ENCODE data around the gene MKRN2.

MKRN2 gene

GRCh38 chr3:12556690-12557472 is at the start of gene MKRN2:
MKRN2 (plus strand) TSS chr3:12557087; CDS start chr3:12557151, 64 bp downstream.
- TF ChIP-seq GATA3 (IDR thresholded peaks at IDR 0.05; ENCODE audit: low read depth, low read length), result no peak
- TF ChIP-seq GATA2 (IDR thresholded peaks at IDR 0.05; ENCODE audit: low read depth, low read length), result peak; percentile 24; the same call in 1 of the 2 replicates

DNA sequence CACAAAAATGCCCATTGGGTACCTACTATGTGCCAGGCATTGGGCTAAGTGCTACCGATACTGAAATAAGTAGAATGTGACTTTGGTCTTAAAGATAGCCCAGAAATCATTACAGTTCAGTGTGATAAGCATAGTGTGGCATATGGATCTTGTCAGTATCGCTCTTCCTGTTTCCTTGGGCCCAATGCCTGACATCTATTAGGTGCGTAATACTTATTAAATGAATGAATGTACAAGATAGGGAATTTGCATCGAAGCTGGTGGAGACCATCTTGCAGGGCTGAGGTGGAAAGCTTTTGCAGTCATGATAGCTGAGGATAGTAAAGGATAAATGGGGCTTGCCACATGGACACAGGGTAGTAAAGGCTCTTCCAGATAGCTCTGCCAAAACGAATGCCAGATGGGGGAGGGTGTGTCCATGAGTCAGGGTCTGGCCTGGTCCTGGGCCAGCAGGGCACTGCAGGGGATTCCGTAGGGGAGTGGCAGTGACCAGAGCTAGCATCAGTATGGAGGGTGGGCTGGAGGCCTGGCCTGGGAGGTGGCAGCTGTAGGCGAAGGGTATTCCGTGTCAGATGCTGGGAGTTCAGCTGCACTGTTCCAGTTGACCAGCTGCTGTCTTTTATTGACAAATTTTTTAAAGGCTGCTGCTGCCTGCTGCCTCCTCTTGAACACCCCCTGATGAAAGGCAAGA is 49.2 kb upstream of the MKRN2 start:
- TF ChIP-seq GATA2 (IDR thresholded peaks at IDR 0.05; ENCODE audit: low read depth, low read length), result no peak

DNA sequence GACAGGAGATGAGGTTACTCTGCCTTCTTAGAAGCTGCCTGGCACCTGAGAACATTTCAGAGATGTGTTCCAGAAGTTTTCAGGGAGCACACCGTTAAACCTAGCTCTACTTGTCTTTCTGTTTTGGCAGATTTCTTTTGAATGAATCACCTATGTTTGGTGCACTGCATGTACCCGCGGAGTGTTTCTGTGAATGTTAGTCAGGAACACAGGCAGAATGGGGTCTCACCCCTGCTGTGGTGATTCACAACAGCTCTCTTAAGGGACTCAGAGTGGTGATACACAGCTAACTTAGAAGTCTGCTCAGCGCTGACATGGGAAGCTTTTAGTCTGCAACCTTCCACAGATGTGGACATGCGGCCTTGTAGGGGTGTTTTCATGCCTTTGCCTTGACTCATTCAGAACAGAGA is 48.6 kb upstream of the MKRN2 start:
- TF ChIP-seq GATA3 (IDR thresholded peaks at IDR 0.05; ENCODE audit: low read depth, low read length) (no peak), GATA2 (IDR thresholded peaks at IDR 0.05; ENCODE audit: low read depth, low read length) (no peak)

- no peak for TF ChIP-seq GATA2 (IDR thresholded peaks at IDR 0.05; ENCODE audit: low read depth, low read length)
- no peak for TF ChIP-seq GATA3 (IDR thresholded peaks at IDR 0.05; ENCODE audit: low read depth, low read length)
Measured at GRCh38 chr3:12509466-12509865, 47.4 kb upstream of the MKRN2 start.

DNA sequence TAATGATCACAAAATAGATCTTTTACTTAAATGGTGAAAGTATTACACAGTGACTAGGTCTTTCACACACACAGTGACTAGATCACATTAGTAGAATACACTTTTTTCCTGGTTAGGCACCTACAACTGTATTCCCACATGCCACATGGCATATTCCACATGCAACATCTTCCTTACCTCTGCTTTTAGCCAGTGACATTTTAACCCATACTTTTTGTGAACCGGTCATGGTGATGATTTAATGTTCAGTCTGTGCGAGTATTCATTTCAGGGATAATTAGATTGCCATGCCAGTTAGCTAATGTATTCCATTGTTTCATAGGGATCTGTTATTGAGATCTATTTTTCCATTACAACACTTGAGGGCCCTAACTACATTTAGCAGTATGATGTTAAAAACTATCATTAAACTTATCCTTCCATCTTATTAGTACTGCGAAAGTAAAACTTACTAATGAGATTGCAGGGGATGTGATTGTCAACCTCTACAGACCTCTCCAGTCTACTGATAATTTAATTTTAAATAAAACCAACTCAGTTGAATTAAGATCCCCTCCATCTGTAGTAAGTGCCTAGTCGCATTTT is 44.3 kb upstream of the MKRN2 start:
- peak; percentile 50; the same call in 1 of the 2 replicates for TF ChIP-seq GATA3 (IDR thresholded peaks at IDR 0.05; ENCODE audit: low read depth, low read length)
- TF ChIP-seq GATA2 (IDR thresholded peaks at IDR 0.05; ENCODE audit: low read depth, low read length), result no peak

GRCh38 chr3:12513694-12514446 is 43.0 kb upstream of the MKRN2 start:
- no peak for TF ChIP-seq GATA2 (IDR thresholded peaks at IDR 0.05; ENCODE audit: low read depth, low read length)
- no peak for TF ChIP-seq GATA3 (IDR thresholded peaks at IDR 0.05; ENCODE audit: low read depth, low read length)

GRCh38 chr3:12515631-12516030 is 41.3 kb upstream of the MKRN2 start:
- TF ChIP-seq GATA2 (IDR thresholded peaks at IDR 0.05; ENCODE audit: low read depth, low read length) (no peak), GATA3 (IDR thresholded peaks at IDR 0.05; ENCODE audit: low read depth, low read length) (no peak)

- TF ChIP-seq GATA3 (IDR thresholded peaks at IDR 0.05; ENCODE audit: low read depth, low read length), result no peak
- no peak for TF ChIP-seq GATA2 (IDR thresholded peaks at IDR 0.05; ENCODE audit: low read depth, low read length)
Measured at GRCh38 chr3:12516873-12517272, 40.0 kb upstream of the MKRN2 start.

DNA sequence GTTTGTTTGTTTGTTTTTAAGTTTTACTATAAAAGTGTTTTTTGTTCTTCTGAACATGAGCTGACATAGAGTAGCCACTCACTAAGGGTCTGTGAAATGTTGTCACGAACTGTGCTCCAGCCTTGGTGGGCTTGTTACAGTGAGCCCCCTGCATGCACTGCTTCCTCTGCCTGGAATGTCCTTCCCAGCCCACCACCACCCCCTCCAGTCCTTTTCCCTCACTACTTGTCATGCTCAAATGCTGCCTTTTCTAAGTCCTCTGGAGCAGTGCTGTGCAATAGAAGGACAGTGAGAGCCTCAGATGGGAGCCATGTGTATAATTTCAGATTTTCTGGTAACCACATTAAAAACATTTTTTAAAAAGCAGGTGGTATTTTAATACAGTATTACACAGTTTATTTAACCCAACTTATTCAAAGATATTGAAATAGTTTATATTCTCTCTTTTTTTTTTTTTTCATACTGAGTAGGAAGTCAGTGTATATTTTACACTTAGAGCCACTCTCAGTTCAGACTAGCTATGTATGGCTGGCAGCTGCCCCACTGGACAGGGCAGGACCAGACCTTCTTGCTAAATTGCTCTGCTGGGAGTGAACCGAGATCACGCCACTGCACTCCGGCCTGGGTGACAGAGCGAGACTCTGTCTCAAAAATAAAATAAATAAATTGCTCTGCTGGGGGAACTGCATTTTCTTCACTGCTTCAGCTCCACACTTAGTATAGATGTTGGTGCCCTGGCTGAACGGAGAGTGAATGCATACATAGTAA is 38.4 kb upstream of the MKRN2 start:
- TF ChIP-seq GATA3 (IDR thresholded peaks at IDR 0.05; ENCODE audit: low read depth, low read length) (no peak), GATA2 (IDR thresholded peaks at IDR 0.05; ENCODE audit: low read depth, low read length) (no peak)

GRCh38 chr3:12521010-12521409 is 35.9 kb upstream of the MKRN2 start:
- TF ChIP-seq GATA3 (IDR thresholded peaks at IDR 0.05; ENCODE audit: low read depth, low read length) (no peak), GATA2 (IDR thresholded peaks at IDR 0.05; ENCODE audit: low read depth, low read length) (no peak)

GRCh38 chr3:12522721-12523120 is 34.2 kb upstream of the MKRN2 start:
- TF ChIP-seq GATA3 (IDR thresholded peaks at IDR 0.05; ENCODE audit: low read depth, low read length), result no peak
- no peak for TF ChIP-seq GATA2 (IDR thresholded peaks at IDR 0.05; ENCODE audit: low read depth, low read length)

DNA sequence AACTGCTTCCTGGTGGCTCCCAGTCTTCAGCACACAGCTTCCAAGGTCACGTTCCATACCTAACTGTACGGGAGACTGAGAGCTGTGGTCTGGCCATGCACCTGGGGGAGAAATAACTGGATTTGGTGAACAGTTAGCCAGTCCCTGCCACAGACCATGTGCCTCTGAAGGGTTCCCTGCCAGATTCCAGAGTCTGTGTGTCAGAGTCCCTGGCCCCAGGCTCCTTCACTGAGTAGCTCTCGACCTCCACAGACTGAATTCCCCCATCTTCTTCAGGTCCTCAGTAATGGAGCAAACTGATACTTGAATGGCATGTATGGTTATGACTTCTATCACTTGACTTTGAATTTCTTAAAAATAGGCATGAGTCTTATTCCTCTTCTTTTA is 29.1 kb upstream of the MKRN2 start:
- TF ChIP-seq GATA2 (IDR thresholded peaks at IDR 0.05; ENCODE audit: low read depth, low read length), result no peak
- TF ChIP-seq GATA3 (IDR thresholded peaks at IDR 0.05; ENCODE audit: low read depth, low read length), result no peak

DNA sequence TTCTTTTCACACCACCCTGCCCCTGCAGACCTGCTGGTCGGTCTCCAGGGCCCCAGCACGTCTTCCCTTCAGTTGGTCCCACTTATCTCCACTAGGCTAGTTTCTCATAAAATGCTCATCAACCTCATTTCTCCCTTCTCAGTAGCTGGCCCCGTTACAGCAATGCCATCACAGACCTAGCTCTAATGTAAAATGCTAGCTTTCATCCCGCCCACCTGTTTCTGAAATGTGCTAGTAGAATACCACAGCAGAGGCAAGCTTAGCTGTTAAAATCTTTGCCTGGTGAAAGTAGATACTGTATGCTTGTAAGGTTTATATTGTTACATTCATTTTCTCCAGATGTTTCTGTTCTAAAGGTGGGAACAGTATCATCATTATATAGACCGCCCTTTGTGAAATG is 24.7 kb upstream of the MKRN2 start:
- no peak for TF ChIP-seq GATA3 (IDR thresholded peaks at IDR 0.05; ENCODE audit: low read depth, low read length)
- TF ChIP-seq GATA2 (IDR thresholded peaks at IDR 0.05; ENCODE audit: low read depth, low read length), result no peak

Measured in SH-SY5Y (cell line).